NAMALWA (cell line): ENCODE data around the gene CCDC97.
"Not testable (repeated sequence)": the region's sequence is repeated elsewhere in the genome, so short reads cannot be mapped to it uniquely, and the experiment has no call there.

ENCODE experiments used
- DNase-seq: peaks from one replicate; pipeline ENCODE4 v3.0.0-alpha.2; 2015; ENCODE audit warnings: low spot score

The CCDC97 gene

GRCh38 chr19:41339936-41340335 lies 30.0 kb downstream of the CCDC97 start:
- DNase-seq: no peak

- DNase-seq: no peak
These were observed 31.9 kb downstream of the CCDC97 start for GRCh38 chr19:41341669-41342490.

DNA sequence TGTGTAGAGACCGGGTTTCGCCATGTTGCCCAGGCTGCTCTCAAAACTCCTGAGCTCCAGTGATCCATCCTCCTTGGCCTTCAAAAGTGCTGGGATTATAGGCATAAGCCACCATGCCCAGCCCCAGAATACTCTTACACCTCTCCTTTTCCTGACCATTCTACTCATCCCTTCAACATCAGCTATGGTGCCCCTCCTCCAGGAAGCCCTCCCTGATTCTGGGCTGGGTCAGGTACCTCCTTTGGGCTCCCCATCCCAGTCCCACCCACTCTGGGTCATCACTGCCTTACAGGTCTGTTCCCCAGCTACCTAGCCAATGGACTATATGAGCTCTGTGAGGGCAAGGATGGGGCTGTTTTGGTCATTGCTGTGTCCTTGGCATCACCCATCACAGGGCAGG lies 34.2 kb downstream of the CCDC97 start:
- no peak for DNase-seq

DNA sequence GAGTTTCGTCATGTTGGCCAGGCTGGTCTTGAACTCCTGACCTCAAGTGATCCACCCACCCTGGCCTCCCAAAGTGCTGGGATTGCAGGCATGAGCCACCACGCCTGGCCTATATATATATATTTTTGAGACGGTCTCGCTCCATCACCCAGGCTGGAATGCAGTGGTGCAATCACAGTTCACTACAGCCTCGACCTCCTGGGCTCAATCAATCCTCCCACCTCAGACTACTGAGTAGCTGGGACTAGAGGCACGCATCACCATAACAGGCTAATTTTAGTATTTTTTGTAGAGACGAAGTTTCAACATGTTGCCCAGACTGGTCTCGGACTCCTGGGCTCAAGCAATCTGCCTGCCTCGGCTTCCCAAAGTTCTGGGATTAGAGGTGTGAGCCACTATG lies 36.9 kb downstream of the CCDC97 start:
- not testable (repeated sequence) for DNase-seq

GRCh38 chr19:41350735-41351338 lies 40.9 kb downstream of the CCDC97 start:
- no peak for DNase-seq

DNA sequence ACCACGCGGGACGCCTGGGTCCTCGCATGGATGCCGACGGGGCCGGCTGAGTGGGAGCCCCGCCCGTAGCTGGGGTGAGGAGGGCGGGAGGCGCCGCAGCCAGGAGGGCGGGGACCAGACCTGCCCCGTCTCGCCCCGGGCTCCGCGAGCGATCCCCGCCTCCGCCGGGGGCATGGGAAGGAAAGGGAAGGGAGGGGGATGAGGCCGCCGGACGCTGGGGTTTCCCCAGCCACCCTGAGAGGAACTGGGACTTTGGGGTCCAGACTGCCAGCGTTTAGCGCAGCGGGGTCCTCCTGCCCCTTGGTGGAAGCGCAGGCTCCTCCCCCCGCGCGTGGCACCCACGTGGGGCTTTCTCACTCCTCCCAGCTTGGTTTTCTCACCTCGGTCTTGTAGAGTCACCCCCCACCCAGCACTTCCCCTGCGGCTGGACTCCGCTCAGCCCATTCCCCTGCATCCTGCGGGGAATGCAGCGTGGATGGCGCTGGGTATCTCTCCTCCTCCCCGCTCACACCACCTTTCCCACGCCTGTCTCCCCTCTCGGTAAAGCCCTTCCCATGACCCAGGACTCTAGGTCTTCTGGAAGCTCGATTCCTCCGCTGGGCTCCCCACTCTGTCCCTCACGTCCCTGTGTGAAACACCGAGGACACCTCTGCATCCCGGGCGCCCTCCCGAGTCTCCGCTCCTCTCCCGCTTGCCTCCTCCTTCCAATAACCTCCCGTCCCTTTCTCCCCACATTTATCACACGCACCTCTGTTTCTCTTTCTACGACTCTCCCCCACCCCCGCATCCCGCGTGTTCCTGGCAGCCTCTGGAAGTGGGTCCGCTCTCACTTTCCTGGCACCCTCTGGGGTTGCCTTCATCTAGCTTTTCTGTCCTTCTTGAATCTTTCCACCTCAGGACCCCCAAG lies 41.6 kb downstream of the CCDC97 start:
- DNase-seq: peak; percentile 75

DNA sequence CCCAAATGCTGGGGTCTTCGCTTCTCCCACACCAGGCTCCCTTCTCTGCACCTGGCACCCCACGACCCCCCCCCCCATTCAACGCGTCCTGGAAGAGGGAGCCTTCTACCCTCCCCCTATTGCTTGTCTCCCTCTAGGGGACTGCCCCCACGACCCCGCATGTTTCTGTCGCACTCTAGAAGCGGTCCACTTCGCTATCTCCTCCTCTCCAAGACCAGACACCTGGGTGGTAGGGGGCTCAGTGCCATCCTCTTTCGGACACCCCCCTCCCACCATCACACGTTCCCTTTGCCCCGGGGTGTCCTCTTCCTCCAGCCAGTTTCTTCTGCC lies 42.3 kb downstream of the CCDC97 start:
- no peak for DNase-seq

DNA sequence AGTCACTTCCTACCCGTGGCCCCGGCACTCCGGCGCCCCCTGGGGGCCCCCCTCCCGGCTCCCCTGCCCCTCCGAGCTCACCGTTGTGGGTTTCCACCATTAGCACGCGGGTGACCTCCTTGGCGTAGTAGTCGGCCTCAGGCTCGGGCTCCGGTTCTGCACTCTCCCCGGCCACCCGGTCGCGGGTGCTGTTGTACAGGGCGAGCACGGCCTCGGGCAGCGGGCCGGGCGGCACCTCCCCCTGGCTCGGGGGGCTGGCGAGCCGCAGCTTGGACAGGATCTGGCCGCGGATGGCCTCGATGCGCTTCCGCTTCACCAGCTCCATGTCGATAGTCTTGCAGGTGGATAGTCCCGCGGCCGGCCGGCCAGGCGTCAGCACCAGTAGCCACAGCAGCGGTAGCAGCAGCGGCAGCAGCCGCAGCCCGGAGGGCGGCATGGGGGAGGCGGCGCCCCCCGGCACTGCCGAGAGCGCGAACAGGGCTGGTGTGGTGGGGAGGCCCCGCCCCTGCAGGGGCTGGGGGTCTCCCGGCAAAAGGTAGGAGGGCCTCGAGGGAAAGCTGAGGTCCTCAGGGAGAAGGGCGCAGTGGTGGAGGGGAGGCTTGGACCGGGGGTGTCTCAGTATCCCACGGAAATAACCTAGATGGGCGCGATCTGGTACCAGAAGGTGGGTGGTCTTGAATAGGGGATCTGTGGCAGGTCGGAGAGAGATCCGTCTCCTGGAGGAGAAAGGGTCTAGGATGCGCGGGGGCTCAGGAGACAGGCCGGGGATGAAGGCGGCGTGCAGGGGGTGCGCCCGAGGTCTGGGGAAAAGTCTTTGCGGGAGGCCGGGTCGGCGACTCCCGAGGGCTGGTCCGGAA lies 42.9 kb downstream of the CCDC97 start:
- DNase-seq: peak; percentile 86

- peak; percentile 93 for DNase-seq
These were observed 43.7 kb downstream of the CCDC97 start, which contains the start of gene TGFB1 for GRCh38 chr19:41353466-41354342. TSS of gene TGFB1 (minus strand) at chr19:41353922. CDS start at chr19:41353044, 878 bp downstream.

GRCh38 chr19:41354343-41354953 lies 44.5 kb downstream of the CCDC97 start:
- DNase-seq: no peak

- no peak for DNase-seq
These were observed 45.1 kb downstream of the CCDC97 start for GRCh38 chr19:41355035-41355434.

DNA sequence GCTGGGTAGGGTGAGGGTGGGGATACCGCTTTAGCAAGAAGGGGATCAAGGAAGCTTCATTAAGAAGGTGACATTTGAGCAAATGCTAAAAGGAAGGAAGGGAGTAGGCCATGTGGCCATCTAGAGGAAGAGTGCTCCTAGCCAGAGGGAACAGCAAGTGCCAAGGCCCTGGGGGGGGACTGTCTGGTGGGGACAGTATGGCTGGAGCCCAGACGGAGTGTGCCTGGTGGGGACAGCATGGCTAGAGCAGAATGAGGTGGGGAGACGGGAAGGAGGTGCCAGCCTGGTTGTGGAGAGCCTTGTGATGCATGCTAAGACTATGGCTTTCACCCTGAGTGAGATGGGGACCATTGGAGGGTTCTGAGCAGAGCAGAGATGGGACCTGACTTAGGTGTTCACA lies 45.8 kb downstream of the CCDC97 start:
- no peak for DNase-seq

- no peak for DNase-seq
These were observed 47.2 kb downstream of the CCDC97 start for GRCh38 chr19:41356984-41357739.

DNA sequence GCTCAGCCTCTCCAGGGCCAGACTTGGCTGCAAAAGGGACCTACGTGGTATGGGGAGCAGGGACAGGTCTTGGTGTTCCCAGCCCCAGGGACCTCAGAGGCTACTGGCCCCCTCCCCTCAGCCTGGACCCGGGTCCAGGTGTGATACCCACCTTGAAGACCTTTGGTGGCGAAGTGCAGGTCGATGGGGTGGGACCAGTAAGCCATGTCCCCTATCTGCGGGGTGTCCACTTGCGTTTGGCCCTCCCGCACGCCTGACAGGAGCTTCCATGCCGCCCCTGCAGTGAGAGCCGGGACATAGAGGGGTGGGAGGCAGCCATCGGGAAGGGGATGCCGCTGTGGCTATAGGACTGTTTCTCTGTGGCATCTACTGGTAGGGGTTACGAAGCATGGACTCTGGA lies 47.8 kb downstream of the CCDC97 start:
- no peak for DNase-seq

DNA sequence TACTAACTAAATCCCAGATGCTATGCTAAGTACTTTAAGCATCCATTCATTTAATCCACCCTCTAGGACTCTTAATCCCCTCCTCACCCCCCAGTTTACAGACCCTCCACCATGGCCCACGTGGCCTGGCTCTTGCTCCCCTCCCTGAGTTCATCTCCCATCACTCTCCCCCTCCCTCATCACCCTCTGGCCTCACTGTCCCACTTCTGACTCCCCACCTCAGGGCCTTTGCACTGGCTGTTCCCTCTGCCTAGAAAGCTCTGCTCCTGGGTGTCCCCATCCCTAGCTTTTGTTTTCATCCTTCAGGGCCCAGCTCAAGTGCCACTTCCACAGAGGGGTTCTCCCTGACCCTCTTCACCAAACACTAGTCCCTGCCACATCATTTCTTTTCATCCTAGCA lies 49.8 kb downstream of the CCDC97 start:
- DNase-seq: no peak

DNA sequence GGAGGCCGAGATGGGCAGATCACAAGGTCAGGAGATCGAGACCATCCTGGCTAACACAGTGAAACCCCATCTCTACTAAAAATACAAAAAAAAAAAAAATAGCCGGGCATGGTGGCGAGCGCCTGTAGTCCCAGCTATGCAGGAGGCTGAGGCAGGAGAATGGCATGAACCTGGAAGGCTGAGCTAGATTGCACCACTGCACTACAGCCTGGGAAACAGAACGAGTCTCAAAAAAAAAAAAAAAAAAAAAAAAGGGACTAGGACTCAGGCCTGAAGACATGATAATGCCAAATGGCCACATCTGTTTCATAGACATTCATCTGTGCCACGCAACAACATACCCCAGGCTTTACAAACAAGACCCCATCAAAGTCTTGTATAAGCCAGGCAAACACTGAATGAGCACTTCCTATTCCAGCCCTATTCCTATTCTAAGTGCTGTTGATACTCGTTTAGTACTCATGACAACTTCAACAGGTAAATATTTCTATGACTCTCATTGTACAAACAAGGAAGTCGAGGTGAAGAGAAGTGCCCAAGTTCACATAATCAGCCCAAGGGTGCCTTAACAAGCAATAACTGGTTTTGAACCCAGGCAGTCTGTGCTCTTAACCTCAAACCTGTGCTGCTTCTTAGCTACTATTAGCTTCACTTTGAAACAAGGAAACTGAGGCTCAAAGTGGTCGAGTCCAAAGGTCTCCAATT lies 52.3 kb downstream of the CCDC97 start:
- DNase-seq: peak; percentile 28

- no peak for DNase-seq
These were observed 53.4 kb downstream of the CCDC97 start for GRCh38 chr19:41363371-41363752.

DNA sequence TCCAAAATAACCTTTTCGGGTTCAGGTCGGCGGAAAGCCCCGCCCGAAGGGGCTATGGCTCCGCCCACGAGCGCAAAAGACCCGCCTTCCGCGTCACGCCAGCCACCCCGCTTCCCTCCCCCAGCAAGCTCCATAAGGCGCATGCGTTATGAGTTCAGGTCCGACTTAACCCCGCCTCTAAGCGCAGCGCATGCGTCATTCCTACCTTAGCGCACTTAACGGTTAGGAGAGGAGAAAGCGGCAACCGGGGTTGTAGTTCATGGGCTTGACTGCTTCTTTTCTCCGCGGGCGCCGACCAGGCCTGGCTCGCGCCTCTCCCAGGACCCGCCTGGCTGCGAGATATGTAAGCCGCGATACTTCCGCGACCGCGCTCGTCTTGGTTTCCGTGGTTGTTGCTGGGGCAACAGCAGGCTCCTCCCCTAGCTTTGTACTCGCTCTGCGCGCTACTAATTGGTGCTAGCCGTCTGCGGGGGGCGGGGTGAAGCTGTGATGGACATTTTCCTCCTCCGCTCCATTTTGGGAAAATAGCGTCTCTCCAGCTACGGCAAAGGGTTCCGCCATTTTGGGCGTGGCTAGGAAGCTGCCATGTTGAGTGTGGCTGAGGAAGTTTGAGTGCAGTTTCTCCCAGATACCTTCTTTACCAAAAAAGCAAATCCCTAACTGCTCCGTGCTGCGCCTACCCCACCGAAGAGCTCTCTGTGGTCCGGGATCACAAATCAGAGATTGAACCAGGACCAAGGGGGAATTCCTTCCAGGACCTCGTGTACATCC lies 54.0 kb downstream of the CCDC97 start, which contains the start of gene B9D2:
Gene B9D2 (minus strand): TSS at position 397 of the 771 bp plus-strand sequence. CDS start 630 bp downstream, outside the sequence.
- DNase-seq: peak; percentile 99
